ENCODE data around the gene PYCARD.
"Not testable (repeated sequence)": the region's sequence is repeated elsewhere in the genome, so short reads cannot be mapped to it uniquely, and the experiment has no call there.

Gene PYCARD

DNA sequence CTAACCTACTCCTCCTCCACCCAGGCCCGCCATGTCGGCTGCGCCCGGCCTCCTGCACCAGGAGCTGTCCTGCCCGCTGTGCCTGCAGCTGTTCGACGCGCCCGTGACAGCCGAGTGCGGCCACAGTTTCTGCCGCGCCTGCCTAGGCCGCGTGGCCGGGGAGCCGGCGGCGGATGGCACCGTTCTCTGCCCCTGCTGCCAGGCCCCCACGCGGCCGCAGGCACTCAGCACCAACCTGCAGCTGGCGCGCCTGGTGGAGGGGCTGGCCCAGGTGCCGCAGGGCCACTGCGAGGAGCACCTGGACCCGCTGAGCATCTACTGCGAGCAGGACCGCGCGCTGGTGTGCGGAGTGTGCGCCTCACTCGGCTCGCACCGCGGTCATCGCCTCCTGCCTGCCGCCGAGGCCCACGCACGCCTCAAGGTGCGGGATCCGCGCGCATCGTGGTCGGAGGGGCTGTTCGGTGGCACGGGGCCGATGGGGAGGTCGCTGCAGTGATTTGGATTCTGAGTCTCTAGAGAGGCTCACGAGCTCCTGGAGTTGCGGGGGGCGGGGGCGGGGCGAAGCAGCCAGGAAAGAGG lies 12.2 kb upstream of the PYCARD start:
- DNase-seq, result no peak

DNA sequence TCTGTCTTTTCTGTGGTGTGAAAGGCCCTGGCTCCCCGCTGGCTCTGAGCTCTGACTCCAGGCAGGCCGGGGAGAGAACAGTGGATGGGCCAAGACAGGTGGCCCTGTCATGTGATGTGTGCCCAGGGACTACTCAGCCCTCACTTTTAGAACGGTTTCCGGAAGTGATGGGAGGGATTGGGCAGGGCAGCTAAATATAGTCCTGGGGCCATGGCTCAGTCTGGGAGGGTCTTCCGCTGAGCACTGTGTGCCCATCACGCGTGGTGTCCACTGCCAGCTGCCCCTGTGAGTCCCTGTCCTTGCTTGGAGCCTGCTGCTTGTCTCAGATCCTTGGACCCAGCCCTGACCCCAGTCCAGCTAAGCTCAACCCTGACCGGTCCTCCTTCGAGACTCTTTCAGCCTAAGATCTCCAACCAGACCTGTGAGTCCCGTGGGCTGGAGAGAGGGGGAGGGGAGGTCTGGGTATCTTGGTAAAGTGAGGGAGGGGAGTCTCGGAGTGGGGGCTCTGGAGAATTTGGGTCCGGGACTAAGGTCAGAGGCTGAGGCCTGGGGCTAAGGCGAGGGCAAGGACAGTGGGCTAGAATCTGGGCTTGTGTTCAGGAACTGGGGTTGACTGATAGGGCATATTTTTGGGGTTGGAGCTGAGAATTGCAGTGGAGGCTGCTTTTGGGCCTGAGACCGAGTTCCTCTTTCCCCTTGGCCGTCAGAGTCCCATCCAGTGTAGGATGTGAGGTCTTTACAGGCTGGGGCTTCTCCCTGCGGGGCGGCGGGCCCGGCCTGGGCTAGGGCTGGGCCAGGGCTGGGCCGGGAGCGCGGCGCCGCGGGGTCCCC lies 11.5 kb upstream of the PYCARD start, which contains the start of gene TRIM72:
TRIM72 (plus strand) TSS at position 243 of the 831 bp plus-strand sequence. CDS start 620 bp downstream, outside the sequence.
- no peak for DNase-seq

DNA sequence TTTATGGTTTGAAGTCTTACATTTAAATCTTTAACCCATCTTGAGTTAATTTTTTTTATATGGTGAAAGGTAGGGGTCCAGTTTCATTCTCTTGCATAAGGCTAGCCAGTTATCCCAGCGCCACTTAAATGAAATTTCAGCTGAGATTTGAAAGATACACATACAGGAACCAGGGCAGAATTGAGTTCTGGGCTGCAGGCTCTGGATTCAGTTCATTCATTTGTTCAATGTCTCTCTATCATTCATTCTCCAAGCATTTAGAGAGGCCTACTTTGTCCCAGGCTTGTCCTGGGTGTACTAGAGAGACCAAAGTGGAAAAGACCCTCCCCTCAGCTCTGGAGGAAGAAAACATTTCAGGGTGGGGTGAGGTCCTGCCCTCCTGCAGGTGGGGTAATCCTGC lies 10.8 kb upstream of the PYCARD start:
- DNase-seq, result no peak

DNA sequence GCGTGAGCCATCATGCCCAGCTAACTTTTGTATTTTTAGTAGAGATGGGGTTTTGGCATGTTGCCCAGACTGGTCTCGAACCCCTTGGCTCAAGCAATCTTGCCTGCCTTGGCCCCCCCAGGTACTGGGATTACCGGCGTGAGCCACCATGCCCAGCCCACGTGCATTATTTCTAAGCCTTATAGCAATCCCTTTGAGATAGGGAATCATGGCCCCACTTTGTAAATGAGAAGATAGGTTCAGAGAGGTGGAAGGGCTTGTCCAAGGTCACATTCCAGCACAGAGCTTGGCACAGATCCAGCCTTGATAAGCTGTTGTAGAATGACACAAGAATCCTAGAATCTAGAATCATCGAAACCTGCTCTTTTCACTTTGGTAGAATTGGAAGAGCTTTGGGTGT lies 4.2 kb upstream of the PYCARD start:
- no peak for DNase-seq

DNA sequence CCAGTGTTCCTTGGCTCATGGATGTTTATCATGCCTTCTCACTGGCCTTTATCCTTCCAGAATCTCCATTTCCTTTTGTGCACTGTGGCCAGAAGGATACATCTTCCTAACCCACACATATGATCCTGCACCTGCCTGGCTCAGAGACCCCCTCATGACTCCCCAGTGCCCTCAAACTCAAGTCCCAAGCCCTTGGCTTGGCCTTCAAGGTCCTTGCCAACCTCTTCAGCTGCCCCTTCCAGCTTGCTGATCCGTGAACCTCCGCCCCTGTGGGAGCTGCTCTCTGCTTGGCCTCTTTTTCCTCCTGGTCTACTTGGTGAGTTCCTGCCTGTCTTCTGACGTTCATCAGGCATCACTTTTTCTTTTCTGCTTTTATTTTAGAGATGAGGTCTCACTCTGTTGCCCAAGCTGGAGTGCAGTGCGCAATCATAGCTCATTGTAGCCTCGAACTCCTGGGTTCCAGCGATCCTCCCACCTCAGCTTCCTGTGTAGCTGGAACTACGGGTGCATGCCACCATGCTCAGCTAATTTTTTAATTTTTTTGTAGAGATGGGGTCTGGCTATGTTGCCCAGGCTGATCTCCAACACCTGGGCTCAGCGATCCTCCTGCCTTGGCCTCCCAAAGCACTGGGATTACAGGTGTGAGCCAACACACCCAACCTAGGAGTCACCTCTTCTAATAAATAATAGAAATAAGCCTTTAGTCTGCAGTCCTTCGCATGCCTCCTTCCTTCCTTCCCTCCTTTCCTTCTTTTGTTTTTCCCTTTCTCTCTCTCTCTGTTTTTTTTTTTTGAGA lies 2.5 kb upstream of the PYCARD start:
- DNase-seq, result no peak

DNA sequence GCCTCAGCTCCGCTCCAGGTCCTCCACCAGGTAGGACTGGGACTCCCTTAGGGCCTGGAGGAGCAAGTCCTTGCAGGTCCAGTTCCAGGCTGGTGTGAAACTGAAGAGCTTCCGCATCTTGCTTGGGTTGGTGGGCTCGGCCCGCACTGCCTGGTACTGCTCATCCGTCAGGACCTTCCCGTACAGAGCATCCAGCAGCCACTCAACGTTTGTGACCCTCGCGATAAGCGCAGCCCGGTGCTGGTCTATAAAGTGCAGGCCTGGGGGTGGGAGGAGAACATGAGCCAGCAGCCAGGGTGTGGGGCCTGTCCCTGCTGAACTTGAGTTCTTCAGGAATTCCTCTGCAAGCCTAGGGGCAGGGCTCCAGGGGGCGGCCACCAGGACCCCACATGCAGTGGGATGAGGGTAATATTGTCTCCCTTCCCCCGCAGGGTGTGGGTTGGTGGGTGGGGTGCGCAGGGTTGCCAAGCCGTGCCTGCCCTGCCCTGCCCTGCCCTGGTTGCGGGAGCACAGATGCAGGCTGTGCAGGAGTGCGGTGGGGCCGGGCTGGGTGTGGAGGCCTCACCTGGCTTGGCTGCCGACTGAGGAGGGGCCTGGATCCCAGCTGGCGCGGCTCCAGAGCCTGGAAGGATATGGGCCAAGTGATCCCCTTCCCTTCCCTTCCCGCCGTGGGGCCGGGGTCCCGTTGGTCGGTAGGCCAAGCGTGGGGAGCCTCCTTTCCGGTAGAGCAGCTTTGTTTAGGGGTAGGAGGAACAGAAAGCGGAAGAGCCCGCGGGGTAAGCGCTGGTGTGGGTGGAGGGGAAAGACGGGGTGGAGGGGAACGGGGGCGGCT lies 762 bp downstream of the PYCARD start:
- no peak for DNase-seq

DNA sequence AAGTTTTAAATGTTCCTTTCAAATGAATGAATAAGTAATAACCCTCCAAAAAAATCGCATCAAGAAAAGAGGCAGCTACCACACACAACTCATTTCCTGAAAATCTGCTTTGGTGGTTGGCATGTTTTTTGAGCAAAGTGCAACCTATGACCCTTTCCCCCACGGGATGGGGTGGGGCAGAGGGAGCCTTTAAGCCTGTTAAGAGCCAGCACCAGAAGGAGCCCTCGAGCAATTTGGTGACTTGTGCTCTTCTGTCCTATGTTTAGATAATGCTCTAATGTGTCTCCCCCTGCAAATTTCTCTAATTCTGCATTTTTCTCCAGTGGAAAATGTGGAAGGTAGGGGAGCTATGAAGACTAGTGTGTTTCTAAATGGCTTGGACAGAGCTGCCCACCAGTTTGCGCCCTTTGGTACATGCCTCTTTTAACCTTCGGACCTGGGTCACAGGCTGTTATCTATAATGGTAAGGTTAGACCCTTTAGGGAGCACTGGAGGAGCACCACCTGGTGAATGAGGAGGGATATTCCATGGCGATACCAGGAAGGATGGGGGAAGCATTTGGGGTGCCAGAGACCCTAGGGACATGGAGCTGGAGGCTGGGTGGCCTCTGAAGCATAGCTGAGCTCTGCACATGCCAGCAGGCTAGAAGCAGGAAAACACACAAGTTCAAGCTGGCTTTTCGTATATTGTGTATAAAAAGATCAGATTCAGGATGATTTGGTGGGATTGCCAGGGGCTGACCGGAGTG lies 1.6 kb downstream of the PYCARD start:
- peak; percentile 59 for DNase-seq

DNA sequence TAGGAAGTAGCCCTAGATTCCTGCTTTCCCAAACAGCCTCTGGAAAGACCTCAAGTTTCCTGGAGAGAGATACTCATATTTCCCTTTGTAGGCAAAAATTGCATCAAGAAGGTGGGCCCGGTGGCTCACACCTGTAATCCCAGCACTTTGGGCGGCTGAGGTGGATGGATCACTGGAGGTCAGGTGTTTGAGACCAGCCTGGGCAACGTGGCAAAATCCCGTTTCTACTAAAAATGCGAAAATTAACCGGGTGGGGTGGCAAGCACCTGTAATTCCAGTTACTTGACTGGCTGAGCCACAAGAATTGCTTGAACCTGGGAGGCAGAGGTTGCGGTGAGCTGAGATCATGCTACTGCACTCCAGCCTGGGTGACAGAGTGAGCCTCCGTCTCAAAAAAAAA lies 2.4 kb downstream of the PYCARD start:
- DNase-seq, result not testable (repeated sequence)

DNA sequence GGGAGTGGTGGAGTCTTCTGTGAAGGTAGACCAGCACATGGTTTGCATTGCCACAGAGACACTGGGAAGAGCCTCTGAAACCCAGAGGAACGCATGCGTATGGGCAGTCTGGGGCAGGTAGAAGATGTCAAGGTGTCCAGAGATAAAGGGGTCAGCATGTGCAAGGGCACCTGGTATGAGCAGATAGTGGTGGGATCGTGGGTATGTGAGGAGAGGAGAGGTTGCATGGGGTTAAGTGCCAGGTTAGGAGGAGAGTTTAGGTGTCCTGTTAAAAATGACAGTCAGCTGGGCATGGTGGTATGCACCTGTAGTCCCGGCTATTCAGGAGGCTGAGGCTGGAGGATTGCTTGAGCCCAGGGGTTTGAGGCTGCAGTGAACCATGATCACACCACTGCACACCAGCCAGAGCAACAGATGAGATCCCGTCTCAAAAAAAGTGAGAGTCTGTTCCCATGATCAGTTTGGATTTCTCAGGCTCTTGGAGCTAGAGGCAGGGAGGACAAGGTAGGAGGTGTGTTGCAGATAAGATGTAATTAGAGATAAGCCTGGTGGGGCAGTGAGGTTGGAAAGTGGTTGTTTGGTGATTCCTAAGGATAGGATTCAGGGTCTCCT lies 3.0 kb downstream of the PYCARD start:
- DNase-seq, result no peak

DNA sequence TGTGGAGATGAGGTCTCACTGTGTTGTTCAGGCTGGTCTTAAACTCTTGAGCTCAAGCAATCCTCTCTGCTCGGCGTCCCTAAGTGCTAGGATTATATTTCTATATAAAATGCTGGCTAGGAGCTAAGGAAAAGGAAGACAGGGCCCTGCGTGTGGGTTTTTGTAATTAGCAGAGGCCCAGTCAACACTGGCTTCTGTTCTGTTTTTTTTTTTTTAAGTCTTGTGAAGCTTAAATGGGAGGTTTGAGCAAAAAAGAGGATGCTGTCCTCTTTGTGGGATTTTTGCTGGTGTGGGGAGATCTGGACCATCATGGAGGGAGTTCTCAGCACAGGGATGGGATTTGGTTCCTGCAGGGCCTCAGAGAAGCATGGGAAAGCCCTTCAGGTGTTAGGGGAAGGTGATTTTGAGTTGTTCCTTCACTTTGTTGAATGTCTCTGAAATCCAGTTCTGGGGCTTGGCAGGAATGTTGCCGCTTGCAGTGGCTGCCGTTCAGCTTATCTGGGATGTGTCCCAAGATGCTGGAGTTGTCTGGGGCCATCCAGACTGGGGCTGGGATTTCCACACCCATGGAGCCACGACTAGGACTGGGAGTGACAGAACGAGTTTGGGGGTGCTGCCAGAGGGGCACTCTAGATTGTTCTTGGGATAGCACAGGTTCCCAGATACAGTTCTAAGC lies 4.2 kb downstream of the PYCARD start:
- no peak for DNase-seq

DNA sequence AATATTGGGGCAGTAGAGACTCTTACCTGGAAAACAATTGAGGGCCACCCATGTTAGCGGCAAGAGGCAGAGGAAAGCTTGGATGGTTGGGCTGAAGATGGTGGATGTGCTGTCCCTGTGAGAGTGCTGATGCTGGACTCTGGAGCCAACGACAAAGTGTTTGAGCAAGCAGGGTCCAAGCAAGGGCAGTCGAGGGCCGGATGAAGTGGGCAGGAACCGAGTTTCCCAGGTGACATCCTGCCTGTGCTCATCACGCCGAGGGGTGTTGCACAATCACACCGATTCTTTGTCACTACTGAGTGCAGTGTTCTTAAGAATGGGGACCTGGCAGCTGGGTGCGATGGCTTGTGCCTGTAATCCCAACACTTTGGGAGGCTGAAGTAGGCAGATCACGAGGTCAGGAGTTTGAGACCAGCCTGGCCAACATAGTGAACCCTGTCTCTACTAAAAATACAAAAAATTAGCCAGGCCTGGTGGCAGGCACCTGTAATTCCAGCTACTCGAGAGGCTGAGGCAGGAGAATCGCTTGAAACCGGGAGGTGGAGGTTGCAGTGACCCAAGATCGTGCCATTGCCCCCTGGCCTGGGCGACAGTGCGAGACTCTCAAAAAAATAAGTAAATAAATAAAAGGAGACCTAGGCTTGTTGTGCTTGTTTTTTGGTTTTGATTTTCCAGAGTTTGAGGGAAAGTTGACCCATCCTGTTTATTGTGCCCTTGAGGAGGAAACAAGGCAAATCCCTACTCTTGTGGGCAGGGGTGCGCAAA lies 6.1 kb downstream of the PYCARD start:
- DNase-seq, result no peak

DNA sequence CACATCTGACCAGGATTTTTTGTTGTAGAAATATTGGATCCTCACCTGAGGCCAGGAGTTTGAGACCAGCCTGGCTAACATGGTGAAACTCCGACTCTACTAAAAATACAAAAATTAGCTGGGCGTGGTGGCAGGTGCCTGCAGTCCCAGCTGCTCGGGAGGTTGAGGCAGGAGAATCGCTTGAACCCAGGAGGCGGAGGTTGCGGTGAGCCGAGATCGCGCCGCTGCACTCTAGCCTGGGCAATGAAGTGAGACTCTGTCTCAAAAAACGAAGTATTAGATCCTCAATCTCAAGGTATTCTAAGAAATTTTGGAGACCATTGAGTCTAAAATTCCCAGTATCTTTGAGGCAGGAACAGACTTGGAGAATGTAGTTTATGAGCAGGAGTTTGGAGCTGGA lies 6.7 kb downstream of the PYCARD start:
- not testable (repeated sequence) for DNase-seq

DNA sequence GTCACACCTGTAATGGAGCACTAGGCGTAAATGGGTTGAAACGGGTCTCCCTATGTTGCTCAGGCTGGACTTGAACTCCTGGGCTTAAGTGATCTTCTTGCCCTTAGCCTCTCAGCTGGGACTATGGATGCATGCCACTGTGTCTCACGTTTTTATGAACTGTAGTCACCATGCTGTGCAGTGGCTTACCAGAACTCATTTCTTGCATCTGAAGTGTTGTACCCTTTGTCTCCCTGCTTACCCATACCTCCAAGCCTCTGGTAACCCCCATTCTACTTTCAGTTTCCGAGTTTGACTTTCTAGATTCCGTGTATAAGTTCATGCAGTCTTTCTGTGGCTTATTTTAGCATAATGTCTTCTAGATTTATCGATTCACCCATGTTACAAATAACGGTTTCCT lies 7.7 kb downstream of the PYCARD start:
- DNase-seq, result no peak

DNA sequence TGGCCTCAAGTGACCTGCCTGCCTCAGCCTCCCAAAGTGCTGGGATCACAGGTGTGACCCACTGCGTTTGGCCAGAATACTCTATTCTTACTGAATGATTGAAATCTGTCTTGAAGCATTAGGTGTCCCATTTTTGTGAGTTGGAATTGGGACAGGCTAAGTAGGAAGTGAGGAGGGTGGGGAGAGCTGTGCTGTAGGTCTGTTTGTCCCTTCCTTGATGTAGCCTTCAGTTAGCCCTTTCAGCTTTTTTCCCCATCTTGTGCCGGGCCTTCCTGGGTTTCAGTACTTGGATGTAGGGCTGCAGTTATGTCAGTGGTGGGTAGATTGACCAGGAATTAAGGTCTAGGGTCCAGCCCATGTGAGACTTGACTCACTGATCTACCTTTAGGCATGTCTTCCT lies 8.7 kb downstream of the PYCARD start:
- DNase-seq, result no peak

DNA sequence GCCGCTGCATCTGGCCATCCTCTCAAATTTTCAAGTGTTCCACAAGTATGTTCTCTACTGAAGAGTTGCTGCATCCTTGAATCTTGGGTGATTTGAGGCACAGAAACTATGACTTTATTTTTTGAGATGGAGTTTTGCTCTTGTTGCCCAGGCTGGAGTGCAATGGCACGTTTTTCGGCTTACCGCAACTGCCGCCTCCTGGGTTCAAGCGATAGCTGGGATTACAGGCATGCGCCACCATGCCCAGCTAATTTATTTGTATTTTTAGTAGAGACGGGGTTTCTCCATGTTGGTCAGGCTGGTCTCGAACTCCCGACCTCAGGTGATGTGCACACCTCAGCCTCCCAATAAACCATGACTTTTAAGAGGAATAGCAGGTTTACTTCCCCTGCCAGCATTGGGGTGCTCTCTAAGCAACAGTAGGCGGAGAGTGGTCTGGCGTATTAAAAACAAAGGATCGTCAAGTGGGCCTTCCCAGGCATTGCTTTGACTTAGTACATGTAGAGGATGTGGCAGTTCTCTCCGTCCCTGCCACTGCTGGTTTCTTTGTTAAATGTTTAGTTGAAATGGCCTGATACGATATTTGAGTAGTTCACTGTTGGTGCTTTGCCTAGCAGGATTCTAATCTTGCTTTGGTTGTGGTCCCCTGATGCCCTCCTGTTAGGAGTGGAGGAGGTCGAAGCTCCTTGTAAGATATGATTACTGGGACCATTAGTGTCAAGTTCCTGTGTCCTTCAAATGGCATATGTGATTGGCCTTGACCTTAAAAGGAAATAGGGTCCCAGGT lies 9.5 kb downstream of the PYCARD start:
- DNase-seq, result no peak

DNA sequence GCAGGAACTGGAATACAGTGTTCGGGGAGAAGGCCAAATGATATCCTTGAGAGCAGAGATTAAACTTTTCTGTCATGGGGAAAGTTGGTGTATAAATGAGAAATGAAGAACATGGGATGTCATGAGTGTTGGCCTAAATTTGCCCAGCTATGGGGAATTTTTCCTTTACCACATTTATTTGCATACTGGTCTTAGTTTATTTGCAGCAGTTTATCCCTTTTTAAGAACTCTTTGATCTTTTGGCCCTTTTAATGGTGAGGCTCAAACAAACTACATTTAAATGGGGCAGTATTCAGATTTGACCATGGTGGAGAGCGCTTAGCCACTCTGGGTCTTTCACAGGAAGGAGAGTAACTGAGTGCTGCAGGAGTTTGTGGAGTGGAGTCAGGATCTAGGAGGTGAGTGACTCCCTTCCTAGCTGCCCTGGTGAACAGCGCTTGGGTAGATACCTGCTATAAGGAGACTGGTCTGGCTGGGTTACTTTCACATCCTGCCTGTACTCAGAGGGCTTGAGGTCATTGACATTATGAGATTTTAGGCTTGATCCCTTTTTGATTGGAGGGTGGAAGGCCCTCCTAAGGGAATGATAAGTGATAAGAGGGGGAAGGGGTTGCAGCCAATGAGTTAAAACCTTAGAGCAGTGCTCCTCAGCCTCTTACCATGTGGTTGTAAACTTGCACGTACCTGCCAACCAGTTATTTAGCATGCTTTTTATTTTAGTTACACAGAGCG lies 10.7 kb downstream of the PYCARD start:
- DNase-seq, result no peak

DNA sequence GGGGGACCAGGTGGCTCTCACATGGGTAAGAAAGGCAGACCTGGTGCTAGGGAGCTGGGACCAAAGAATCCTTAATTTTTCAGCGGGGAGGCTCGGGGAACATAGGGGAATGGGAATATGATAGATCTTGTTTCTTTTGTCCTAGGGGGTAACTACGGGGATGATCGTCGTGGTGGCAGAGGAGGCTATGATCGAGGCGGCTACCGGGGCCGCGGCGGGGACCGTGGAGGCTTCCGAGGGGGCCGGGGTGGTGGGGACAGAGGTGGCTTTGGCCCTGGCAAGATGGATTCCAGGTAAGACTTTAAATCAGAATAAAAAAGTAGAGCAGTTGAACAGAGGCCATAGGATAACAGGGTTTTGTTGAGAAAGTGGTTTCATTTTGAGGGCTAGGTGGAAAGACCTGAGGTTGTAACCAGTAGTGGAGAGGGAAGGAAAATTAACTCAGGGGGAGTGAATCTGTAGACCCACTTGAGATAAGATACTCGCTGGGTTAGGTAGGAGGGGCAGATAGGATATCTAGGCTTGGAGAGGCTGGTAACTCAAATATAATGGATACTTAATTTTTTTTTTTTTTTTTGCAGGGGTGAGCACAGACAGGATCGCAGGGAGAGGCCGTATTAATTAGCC lies 11.6 kb downstream of the PYCARD start:
- DNase-seq, result no peak

DNA sequence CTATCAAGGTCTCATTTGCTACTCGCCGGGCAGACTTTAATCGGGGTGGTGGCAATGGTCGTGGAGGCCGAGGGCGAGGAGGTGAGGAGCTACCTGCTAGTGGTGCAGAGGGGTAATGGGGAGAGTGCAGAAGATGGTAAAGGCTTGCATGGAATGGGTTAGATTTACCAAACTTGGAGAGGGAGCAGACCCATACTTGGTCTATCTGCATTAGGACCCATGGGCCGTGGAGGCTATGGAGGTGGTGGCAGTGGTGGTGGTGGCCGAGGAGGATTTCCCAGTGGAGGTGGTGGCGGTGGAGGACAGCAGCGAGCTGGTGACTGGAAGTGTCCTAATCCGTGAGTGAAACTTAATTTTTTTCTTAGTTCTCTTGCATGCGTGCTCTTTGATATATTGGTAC lies 12.5 kb downstream of the PYCARD start:
- DNase-seq, result no peak

Measured in EL (cell line).